ENCODE data around the gene STIM2. TPM values are rescaled to one million over a fixed set of nuclear protein-coding genes. Genes with fewer than 3 reads are reported as not detected.

STIM2 gene
- total and polyA plus RNA-seq, 10 of the 15 experiments (the other 5 are each of a cell fraction or from before 2014, with no cell fraction given): 4.7 to 41.5 (median 16.9) TPM

- peaks cover 0 to 5% of the 10 kb centered on the region in 2 experiments; a peak in 2 of 4 replicates for H3K36me3 ChIP-seq (ENCODE audit: control insufficient read depth in 2 of 2, insufficient read depth in 2 of 2, low read length in 1 of 2)
- intact Hi-C loops (cut with micrococcal nuclease; ENCODE audit: unreplicated experiment): no loop called here
- in situ Hi-C loops (cut with MboI): no loop called here
- no peaks in the 10 kb centered on the region; the same call in 2 of the 3 replicates for H3K9me3 ChIP-seq (replicated peaks; ENCODE audit: control insufficient read depth, insufficient read depth, low read length)
- FAIRE-seq (no peak), ATAC-seq (peak; percentile 66), DNase-seq (ENCODE audit: low read depth, low spot score) (no peak)
- peak overlapping the region; percentile 29; the same call in 1 of the 2 replicates for H2AFZ ChIP-seq (ENCODE audit: control insufficient read depth, low read depth, low read length)
- ChIA-PET CTCF (interaction anchor here (0.7 kb wide), 1 partner anchor 267 kb away, joined by 3 read pairs; no protein-coding TSS in a partner anchor), RAD21 (ENCODE audit: unreplicated experiment) (interaction anchor here (0.8 to 1.3 kb wide), 3 partner anchors 29 to 75 kb away, joined by 3 read pairs; no protein-coding TSS in a partner anchor), POLR2A (interaction anchor here (0.6 kb wide), 2 partner anchors 10 to 27 kb away, joined by 3 to 6 read pairs; no protein-coding TSS in a partner anchor), SMC1A (ENCODE audit: uncharacterized antibody, unreplicated experiment) (interaction anchor here (1.0 to 2.4 kb wide), 7 partner anchors 9 to 93 kb away, joined by 3 to 10 read pairs (median 3); no protein-coding TSS in a partner anchor)
- H3K4me2 ChIP-seq (ENCODE audit: control insufficient read depth, insufficient read depth): peak overlapping the region; percentile 10; the same call in 1 of the 2 replicates
- no peaks in the 10 kb centered on the region; the same call in none of the 2 replicates for H3K79me2 ChIP-seq (ENCODE audit: control insufficient read depth, insufficient read depth, low read length)
- no peak overlapping the region for H3K4me3 ChIP-seq
- H3K27ac ChIP-seq (ENCODE audit: control insufficient read depth, insufficient read depth): no peak overlapping the region
- no peaks in the 10 kb centered on the region for H4K20me1 ChIP-seq (ENCODE audit: control insufficient read depth, insufficient read depth)
- TF ChIP-seq HDAC2 (IDR thresholded peaks at IDR 0.05): no peak
- no peak for TF ChIP-seq ZZZ3 (IDR thresholded peaks at IDR 0.05; ENCODE audit: control insufficient read depth, insufficient read length, low read depth)
- no peak for TF ChIP-seq NBN (IDR thresholded peaks at IDR 0.05)
- no peak for TF ChIP-seq PAX5 (IDR thresholded peaks at IDR 0.05; ENCODE audit: borderline replicate concordance, low read depth, low read length)
- no peak for TF ChIP-seq NFYA (IDR thresholded peaks at IDR 0.05; ENCODE audit: borderline replicate concordance, low read depth, low read length)
- no peak for TF ChIP-seq TCF3 (IDR thresholded peaks at IDR 0.05; ENCODE audit: borderline replicate concordance, insufficient read depth, low read depth, low read length)
- no peak for TF ChIP-seq PAX8 (IDR thresholded peaks at IDR 0.05)
- TF ChIP-seq NR2C2 (IDR thresholded peaks at IDR 0.05; ENCODE audit: borderline replicate concordance, control insufficient read depth, insufficient read length, low read depth): no peak
- TF ChIP-seq, protein P1, sequence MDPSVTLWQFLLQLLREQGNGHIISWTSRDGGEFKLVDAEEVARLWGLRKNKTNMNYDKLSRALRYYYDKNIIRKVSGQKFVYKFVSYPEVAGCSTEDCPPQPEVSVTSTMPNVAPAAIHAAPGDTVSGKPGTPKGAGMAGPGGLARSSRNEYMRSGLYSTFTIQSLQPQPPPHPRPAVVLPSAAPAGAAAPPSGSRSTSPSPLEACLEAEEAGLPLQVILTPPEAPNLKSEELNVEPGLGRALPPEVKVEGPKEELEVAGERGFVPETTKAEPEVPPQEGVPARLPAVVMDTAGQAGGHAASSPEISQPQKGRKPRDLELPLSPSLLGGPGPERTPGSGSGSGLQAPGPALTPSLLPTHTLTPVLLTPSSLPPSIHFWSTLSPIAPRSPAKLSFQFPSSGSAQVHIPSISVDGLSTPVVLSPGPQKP (IDR thresholded peaks at IDR 0.05; ENCODE audit: low read depth, low read length): no peak
- TF ChIP-seq FOS (IDR thresholded peaks at IDR 0.05; ENCODE audit: borderline replicate concordance, extremely low read depth, insufficient read length): no peak
- no peak for TF ChIP-seq SIN3A (IDR thresholded peaks at IDR 0.05; ENCODE audit: low read depth, low read length)
- no peak for TF ChIP-seq TAF1 (IDR thresholded peaks at IDR 0.05; ENCODE audit: borderline replicate concordance, low read depth, low read length)
- WGBS (ENCODE audit: insufficient coverage, insufficient replicate concordance, low lambda C conversion rate, missing lambda C conversion rate): 34% methylated on average over 4 of the region's 4 CpGs
- BruUV-seq (replicated peaks): no TSS peak
- peaks cover 3% of the 10 kb centered on the region; the same call in 1 of the 2 replicates for H3K4me1 ChIP-seq (ENCODE audit: control insufficient read depth, insufficient read depth, low read length)
- H3K27me3 ChIP-seq (replicated peaks in 1 of 2; ENCODE audit: control insufficient read depth in 2 of 2, insufficient read depth in 2 of 2, low read length in 1 of 2): no peaks in the 10 kb centered on the region
- H3K9ac ChIP-seq (ENCODE audit: control insufficient read depth, insufficient read depth, low read length): no peak overlapping the region
Observed at GRCh38 chr4:26958925-26959653, 98.4 kb downstream of the STIM2 start.

Data from GM12878 (cell line).